ENCODE measurements around the gene MINDY4. TPM values are rescaled to one million over a fixed set of nuclear protein-coding genes. Genes with fewer than 3 reads are reported as not detected.
A peak's percentile ranks its signal among the peaks of the same experiment; 100 is the strongest.

MINDY4 gene
- total RNA-seq, 1 experiment from 2014 or later = 4.0 TPM

GRCh38 chr7:30910411-30911073 lies 139.3 kb downstream of the MINDY4 start:
- no peak for DNase-seq (ENCODE audit: extremely low read depth, low read depth)

- DNase-seq (ENCODE audit: extremely low read depth, low read depth) = no peak
Measured at GRCh38 chr7:30911133-30911532, 139.9 kb downstream of the MINDY4 start.

- DNase-seq (ENCODE audit: extremely low read depth, low read depth) = no peak
Measured at GRCh38 chr7:30911561-30911969, 140.3 kb downstream of the MINDY4 start, which contains the start of gene AQP1. AQP1 (plus strand) TSS chr7:30911853; CDS start chr7:30911910, 57 bp downstream.

- no peak for DNase-seq (ENCODE audit: extremely low read depth, low read depth)
Measured at GRCh38 chr7:30912021-30912730, 141.0 kb downstream of the MINDY4 start.

GRCh38 chr7:30912731-30912985 lies 141.4 kb downstream of the MINDY4 start:
- DNase-seq (ENCODE audit: extremely low read depth, low read depth) = no peak

- DNase-seq (ENCODE audit: extremely low read depth, low read depth) = no peak
Measured at GRCh38 chr7:30912986-30913811, 142.0 kb downstream of the MINDY4 start.

- no peak for DNase-seq (ENCODE audit: extremely low read depth, low read depth)
Measured at GRCh38 chr7:30913821-30914515, 142.8 kb downstream of the MINDY4 start.

GRCh38 chr7:30914596-30914995 lies 143.4 kb downstream of the MINDY4 start:
- DNase-seq (ENCODE audit: extremely low read depth, low read depth) = peak; percentile 22

- DNase-seq (ENCODE audit: extremely low read depth, low read depth) = no peak
Measured at GRCh38 chr7:30915005-30915601, 143.9 kb downstream of the MINDY4 start.

GRCh38 chr7:30915751-30916150 lies 144.5 kb downstream of the MINDY4 start:
- DNase-seq (ENCODE audit: extremely low read depth, low read depth) = no peak

- no peak for DNase-seq (ENCODE audit: extremely low read depth, low read depth)
Measured at GRCh38 chr7:30916255-30916654, 145.0 kb downstream of the MINDY4 start.

GRCh38 chr7:30916767-30917166 lies 145.6 kb downstream of the MINDY4 start:
- DNase-seq (ENCODE audit: extremely low read depth, low read depth) = no peak

GRCh38 chr7:30917216-30917893 lies 146.1 kb downstream of the MINDY4 start:
- no peak for DNase-seq (ENCODE audit: extremely low read depth, low read depth)

GRCh38 chr7:30918676-30919075 lies 147.5 kb downstream of the MINDY4 start:
- DNase-seq (ENCODE audit: extremely low read depth, low read depth) = no peak

GRCh38 chr7:30920021-30920583 lies 148.9 kb downstream of the MINDY4 start:
- DNase-seq (ENCODE audit: extremely low read depth, low read depth) = no peak

GRCh38 chr7:30920584-30921539 lies 149.6 kb downstream of the MINDY4 start:
- DNase-seq (ENCODE audit: extremely low read depth, low read depth) = no peak

- DNase-seq (ENCODE audit: extremely low read depth, low read depth) = no peak
Measured at GRCh38 chr7:30921540-30922401, 150.6 kb downstream of the MINDY4 start.

- no peak for DNase-seq (ENCODE audit: extremely low read depth, low read depth)
Measured at GRCh38 chr7:30922596-30922995, 151.4 kb downstream of the MINDY4 start.
